VCaP (cell line): ENCODE data around the gene WASL.

ENCODE experiments used
- H3K27ac ChIP-seq: fragments of 450-650 bp; 2 replicates; pipeline ENCODE4 v1.5.1; 2017
- CTCF ChIP-seq: fragments of 450-650 bp; conservative IDR thresholded peaks from 2 replicates; pipeline ENCODE4 v1.5.1; 2017; ENCODE audit warnings: mild to moderate bottlenecking, moderate library complexity

Gene WASL

DNA sequence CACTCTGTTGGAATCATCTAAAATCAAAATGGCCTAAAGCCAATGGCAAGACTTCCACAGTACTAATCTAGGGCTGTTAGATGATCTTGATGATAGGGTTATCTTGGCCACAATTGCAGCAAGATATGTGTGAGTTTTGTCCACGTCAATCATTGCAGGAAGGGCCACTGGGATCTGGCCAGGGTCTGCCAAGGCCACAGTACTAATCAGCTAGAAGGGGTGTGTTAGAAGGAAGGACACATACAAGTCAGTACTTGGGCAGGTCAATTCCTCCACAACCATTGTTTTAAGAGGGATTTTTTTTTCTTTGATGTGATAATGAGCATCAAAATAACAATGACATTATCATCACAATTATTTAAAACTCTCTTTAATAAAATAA is 91.5 kb downstream of the WASL start:
- H3K27ac ChIP-seq = no peak overlapping the region
- no peak for TF ChIP-seq CTCF

DNA sequence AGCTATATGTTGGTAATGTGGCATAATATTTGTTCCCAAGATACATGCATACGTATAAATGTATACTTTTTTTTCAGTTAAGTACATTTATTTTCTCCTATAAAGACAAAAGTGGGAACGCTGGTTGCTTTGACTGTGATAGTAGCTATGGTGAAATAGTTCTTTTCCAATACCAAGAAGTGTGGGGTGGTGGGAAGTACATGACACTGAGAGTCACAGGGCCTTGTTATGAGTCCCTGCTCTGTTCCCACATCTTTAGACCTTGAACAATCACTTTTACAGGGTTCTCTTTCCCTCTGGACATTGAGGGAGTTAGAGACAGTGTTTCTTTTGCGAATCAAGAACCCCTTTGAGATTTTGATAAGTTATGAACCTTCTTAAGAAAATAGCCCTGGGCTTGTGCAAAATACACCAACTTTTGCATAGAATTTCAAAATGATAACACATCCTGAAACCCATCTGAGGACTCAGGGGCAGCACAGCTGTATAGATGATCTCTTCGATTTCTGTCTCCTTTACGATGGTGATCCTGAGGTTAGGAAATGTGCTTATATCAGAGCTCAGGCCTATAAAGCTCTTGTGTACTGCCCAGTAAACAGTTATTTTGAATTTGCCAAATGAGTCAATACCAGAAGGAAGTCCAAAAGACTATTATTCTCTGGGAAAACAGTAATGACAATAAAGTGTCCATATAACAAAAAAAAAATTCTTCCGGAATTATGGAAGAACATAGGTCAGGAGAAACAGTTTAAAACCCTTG is 92.1 kb downstream of the WASL start:
- no peak overlapping the region for H3K27ac ChIP-seq
- TF ChIP-seq CTCF = no peak

GRCh38 chr7:123655614-123656013 is 93.2 kb downstream of the WASL start, which contains the start of gene LMOD2:
Gene LMOD2 (plus strand): TSS chr7:123655866. CDS start chr7:123655964, 98 bp downstream.
- H3K27ac ChIP-seq = no peak within 1 kb of the TSS
- no peak for TF ChIP-seq CTCF

GRCh38 chr7:123653162-123653561 is 95.6 kb downstream of the WASL start:
- H3K27ac ChIP-seq = no peak overlapping the region
- TF ChIP-seq CTCF = no peak

DNA sequence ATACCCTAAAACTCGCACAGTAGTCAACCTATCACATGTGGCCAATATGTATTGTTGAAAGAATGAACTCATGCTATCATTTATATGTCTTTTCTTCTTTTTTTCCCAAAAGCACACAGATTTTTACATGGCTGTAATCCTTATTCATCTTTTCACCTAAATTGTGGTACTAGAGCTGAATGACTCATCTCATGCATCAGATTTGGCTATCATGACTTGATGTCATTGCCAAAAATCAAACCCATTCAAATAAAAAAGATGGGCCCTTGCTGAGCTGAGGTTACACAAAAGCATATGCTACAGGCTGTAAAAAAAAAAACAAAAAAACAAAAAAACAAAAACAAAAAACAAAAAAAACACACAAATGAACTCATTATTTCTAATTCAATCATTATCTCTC is 96.4 kb downstream of the WASL start:
- TF ChIP-seq CTCF = no peak
- H3K27ac ChIP-seq = no peak overlapping the region

DNA sequence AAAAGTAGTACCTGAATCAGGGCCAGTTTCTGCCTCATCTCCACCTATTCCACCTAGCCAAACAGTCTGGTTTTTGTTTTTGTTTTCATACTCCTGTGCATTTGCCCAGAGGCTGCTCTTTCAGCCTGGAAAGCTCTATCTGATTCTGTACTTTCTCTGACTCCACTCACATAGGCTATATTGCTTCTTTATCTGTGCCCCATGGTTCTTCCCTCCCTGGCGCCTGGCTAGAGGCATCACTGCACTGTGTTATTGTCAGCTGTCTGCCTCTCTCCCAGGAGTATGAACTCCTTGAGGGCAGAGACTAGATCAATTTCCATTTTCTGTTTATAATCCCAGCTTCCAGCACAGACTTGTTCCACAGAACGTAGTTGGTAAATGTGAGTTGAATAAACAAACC is 98.2 kb downstream of the WASL start:
- TF ChIP-seq CTCF = no peak
- H3K27ac ChIP-seq = no peak overlapping the region

DNA sequence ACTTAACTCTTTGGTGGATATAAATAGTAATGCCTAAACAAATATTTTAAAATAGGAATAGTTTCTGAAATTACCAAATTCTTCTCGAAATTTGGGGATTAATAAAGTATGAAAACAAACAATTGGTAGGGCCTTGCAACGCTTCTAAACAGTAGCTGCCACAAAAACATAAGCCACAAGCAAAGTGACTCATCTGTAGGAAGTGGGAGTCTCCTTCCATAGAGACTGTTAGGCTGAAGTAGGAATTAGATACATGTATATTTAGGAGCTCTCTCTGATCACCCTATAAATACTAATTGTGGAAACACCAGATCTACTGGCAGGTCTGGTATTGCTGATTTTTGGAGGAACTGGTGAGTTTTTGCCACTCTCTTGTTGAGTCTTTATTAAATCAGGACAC is 98.8 kb downstream of the WASL start:
- TF ChIP-seq CTCF = no peak
- H3K27ac ChIP-seq = no peak overlapping the region
